ENCODE measurements around the gene HERC2. TPM values are rescaled to one million over a fixed set of nuclear protein-coding genes. Genes with fewer than 3 reads are reported as not detected.

HERC2 gene
- polyA plus RNA-seq, 2 donors = 19.4 to 28.2 TPM

- Histone ChIP-seq H3K9me3 (ENCODE audit: control insufficient read depth in 2 of 2, insufficient read depth in 1 of 2, low read depth in 1 of 2, low read length in 1 of 2) (no peaks in the 10 kb centered on the region), H3K36me3 (ENCODE audit: control insufficient read depth in 2 of 2, insufficient read depth in 2 of 2, low read length in 1 of 2) (peaks cover 2 to 6% of the 10 kb centered on the region in 2 donors), H3K4me1 (ENCODE audit: control insufficient read depth in 2 of 2, insufficient read depth in 2 of 2, low read length in 1 of 2) (no peaks in the 10 kb centered on the region), H3K4me3 (ENCODE audit: low read depth in 1 of 2, low read length in 2 of 2) (no peak overlapping the region), H3K27ac (ENCODE audit: low read depth in 2 of 2, low read length in 1 of 2) (no peak overlapping the region), H3K27me3 (ENCODE audit: control insufficient read depth in 1 of 2, insufficient read depth in 2 of 2, low read length in 2 of 2) (no peaks in the 10 kb centered on the region)
- 86 to 94% methylated on average over 1 of the region's 1 CpG for WGBS, 2 donors
Observed at GRCh38 chr15:28192772-28193171, 129.2 kb downstream of the HERC2 start.

GRCh38 chr15:28191832-28192231, 130.1 kb downstream of the HERC2 start:
- H3K27me3 ChIP-seq (ENCODE audit: control insufficient read depth in 1 of 2, insufficient read depth in 2 of 2, low read length in 2 of 2) = no peaks in the 10 kb centered on the region
- H3K36me3 ChIP-seq (ENCODE audit: control insufficient read depth in 2 of 2, insufficient read depth in 2 of 2, low read length in 1 of 2) = peaks cover 2 to 8% of the 10 kb centered on the region in 2 donors
- H3K4me1 ChIP-seq (ENCODE audit: control insufficient read depth in 2 of 2, insufficient read depth in 2 of 2, low read length in 1 of 2) = no peaks in the 10 kb centered on the region
- WGBS, 2 donors = 55 to 69% methylated on average over 15 of the region's 15 CpGs
- H3K9me3 ChIP-seq (ENCODE audit: control insufficient read depth in 2 of 2, insufficient read depth in 1 of 2, low read depth in 1 of 2, low read length in 1 of 2) = no peaks in the 10 kb centered on the region
- H3K27ac ChIP-seq (ENCODE audit: low read depth in 2 of 2, low read length in 1 of 2) = no peak overlapping the region
- no peak overlapping the region for H3K4me3 ChIP-seq (ENCODE audit: low read depth in 1 of 2, low read length in 2 of 2)

GRCh38 chr15:28190391-28191174, 131.4 kb downstream of the HERC2 start:
- peaks cover 2 to 12% of the 10 kb centered on the region in 2 donors for H3K36me3 ChIP-seq (ENCODE audit: control insufficient read depth in 2 of 2, insufficient read depth in 2 of 2, low read length in 1 of 2)
- 83 to 88% methylated on average over 7 of the region's 7 CpGs for WGBS, 2 donors

GRCh38 chr15:28185148-28185895, 136.7 kb downstream of the HERC2 start:
- 93 to 95% methylated on average over 9 of the region's 9 CpGs for WGBS, 2 donors
- peaks cover 0 to 11% of the 10 kb centered on the region in 2 donors for H3K36me3 ChIP-seq (ENCODE audit: control insufficient read depth in 2 of 2, insufficient read depth in 2 of 2, low read length in 1 of 2)
- H3K4me3 ChIP-seq (ENCODE audit: low read depth in 1 of 2, low read length in 2 of 2) = no peak overlapping the region
- no peaks in the 10 kb centered on the region for H3K27me3 ChIP-seq (ENCODE audit: control insufficient read depth in 1 of 2, insufficient read depth in 2 of 2, low read length in 2 of 2)
- no peak overlapping the region for H3K27ac ChIP-seq (ENCODE audit: low read depth in 2 of 2, low read length in 1 of 2)
- H3K9me3 ChIP-seq (ENCODE audit: control insufficient read depth in 2 of 2, insufficient read depth in 1 of 2, low read depth in 1 of 2, low read length in 1 of 2) = no peaks in the 10 kb centered on the region
- no peaks in the 10 kb centered on the region for H3K4me1 ChIP-seq (ENCODE audit: control insufficient read depth in 2 of 2, insufficient read depth in 2 of 2, low read length in 1 of 2)

More at GRCh38 chr15:28190391-28191174, 131.4 kb downstream of the HERC2 start:
- no peak overlapping the region for H3K4me3 ChIP-seq (ENCODE audit: low read depth in 1 of 2, low read length in 2 of 2)
- H3K4me1 ChIP-seq (ENCODE audit: control insufficient read depth in 2 of 2, insufficient read depth in 2 of 2, low read length in 1 of 2) = no peaks in the 10 kb centered on the region
- no peak overlapping the region for H3K27ac ChIP-seq (ENCODE audit: low read depth in 2 of 2, low read length in 1 of 2)
- no peaks in the 10 kb centered on the region for H3K9me3 ChIP-seq (ENCODE audit: control insufficient read depth in 2 of 2, insufficient read depth in 1 of 2, low read depth in 1 of 2, low read length in 1 of 2)
- no peaks in the 10 kb centered on the region for H3K27me3 ChIP-seq (ENCODE audit: control insufficient read depth in 1 of 2, insufficient read depth in 2 of 2, low read length in 2 of 2)

GRCh38 chr15:28184166-28184565, 137.8 kb downstream of the HERC2 start:
- Histone ChIP-seq H3K9me3 (ENCODE audit: control insufficient read depth in 2 of 2, insufficient read depth in 1 of 2, low read depth in 1 of 2, low read length in 1 of 2) (no peaks in the 10 kb centered on the region), H3K36me3 (ENCODE audit: control insufficient read depth in 2 of 2, insufficient read depth in 2 of 2, low read length in 1 of 2) (peaks cover 0 to 11% of the 10 kb centered on the region in 2 donors), H3K4me1 (ENCODE audit: control insufficient read depth in 2 of 2, insufficient read depth in 2 of 2, low read length in 1 of 2) (no peaks in the 10 kb centered on the region), H3K4me3 (ENCODE audit: low read depth in 1 of 2, low read length in 2 of 2) (no peak overlapping the region), H3K27ac (ENCODE audit: low read depth in 2 of 2, low read length in 1 of 2) (no peak overlapping the region), H3K27me3 (ENCODE audit: control insufficient read depth in 1 of 2, insufficient read depth in 2 of 2, low read length in 2 of 2) (no peaks in the 10 kb centered on the region)
- 85 to 87% methylated on average over 2 of the region's 2 CpGs for WGBS, 2 donors

- H3K36me3 ChIP-seq (ENCODE audit: control insufficient read depth in 2 of 2, insufficient read depth in 2 of 2, low read length in 1 of 2) = peaks cover 0 to 16% of the 10 kb centered on the region in 2 donors
- H3K4me1 ChIP-seq (ENCODE audit: control insufficient read depth in 2 of 2, insufficient read depth in 2 of 2, low read length in 1 of 2) = no peaks in the 10 kb centered on the region
- H3K4me3 ChIP-seq (ENCODE audit: low read depth in 1 of 2, low read length in 2 of 2) = no peak overlapping the region
- WGBS, 2 donors = 82 to 85% methylated on average over 8 of the region's 8 CpGs
- no peaks in the 10 kb centered on the region for H3K27me3 ChIP-seq (ENCODE audit: control insufficient read depth in 1 of 2, insufficient read depth in 2 of 2, low read length in 2 of 2)
- H3K27ac ChIP-seq (ENCODE audit: low read depth in 2 of 2, low read length in 1 of 2) = no peak overlapping the region
- H3K9me3 ChIP-seq (ENCODE audit: control insufficient read depth in 2 of 2, insufficient read depth in 1 of 2, low read depth in 1 of 2, low read length in 1 of 2) = no peaks in the 10 kb centered on the region
Observed at GRCh38 chr15:28182731-28183130, 139.2 kb downstream of the HERC2 start.

DNA sequence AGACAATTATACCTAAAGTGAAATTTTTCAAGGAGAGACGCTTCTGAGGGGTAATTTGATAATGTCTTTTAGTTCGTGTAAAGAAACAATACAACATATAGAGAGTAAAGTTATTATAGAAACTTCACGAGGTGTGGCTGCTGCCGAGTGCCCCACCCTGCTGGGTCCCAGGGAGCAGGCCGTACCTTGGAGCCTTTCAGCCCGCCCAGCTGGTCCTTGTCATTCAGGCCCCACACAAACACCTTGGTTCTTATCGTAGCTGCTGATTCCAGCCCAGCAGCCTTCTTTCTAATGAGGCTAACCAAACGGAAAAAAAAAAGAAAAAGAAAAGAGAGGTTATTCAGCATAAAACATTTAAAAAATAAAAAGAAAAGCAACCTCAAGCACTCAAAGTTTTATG, 139.8 kb downstream of the HERC2 start:
- peaks cover 0 to 15% of the 10 kb centered on the region in 2 donors for H3K36me3 ChIP-seq (ENCODE audit: control insufficient read depth in 2 of 2, insufficient read depth in 2 of 2, low read length in 1 of 2)
- H3K4me1 ChIP-seq (ENCODE audit: control insufficient read depth in 2 of 2, insufficient read depth in 2 of 2, low read length in 1 of 2) = no peaks in the 10 kb centered on the region
- H3K4me3 ChIP-seq (ENCODE audit: low read depth in 1 of 2, low read length in 2 of 2) = no peak overlapping the region
- no peaks in the 10 kb centered on the region for H3K9me3 ChIP-seq (ENCODE audit: control insufficient read depth in 2 of 2, insufficient read depth in 1 of 2, low read depth in 1 of 2, low read length in 1 of 2)
- H3K27ac ChIP-seq (ENCODE audit: low read depth in 2 of 2, low read length in 1 of 2) = no peak overlapping the region
- no peaks in the 10 kb centered on the region for H3K27me3 ChIP-seq (ENCODE audit: control insufficient read depth in 1 of 2, insufficient read depth in 2 of 2, low read length in 2 of 2)
- WGBS, 2 donors = 70 to 85% methylated on average over 8 of the region's 8 CpGs

DNA sequence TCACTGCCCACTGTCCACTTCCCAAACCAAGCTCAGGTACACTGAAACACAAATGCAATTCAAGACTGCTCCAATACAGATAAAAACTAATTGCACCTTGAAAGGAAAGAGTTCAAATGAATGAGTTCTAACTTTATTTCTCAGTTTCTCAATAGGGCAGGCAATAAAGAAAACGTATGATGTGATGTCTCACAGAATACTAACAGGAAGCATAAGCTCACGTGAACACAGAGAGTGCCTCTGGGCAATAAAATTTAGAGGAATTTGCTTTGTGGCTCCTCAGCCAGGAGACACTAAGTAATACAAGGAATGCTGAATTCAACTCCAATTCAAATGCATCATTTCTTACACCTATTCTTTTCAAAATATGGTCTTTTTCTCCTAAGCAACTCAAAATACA, 140.6 kb downstream of the HERC2 start:
- Histone ChIP-seq H3K4me3 (ENCODE audit: low read depth in 1 of 2, low read length in 2 of 2) (no peak overlapping the region), H3K9me3 (ENCODE audit: control insufficient read depth in 2 of 2, insufficient read depth in 1 of 2, low read depth in 1 of 2, low read length in 1 of 2) (no peaks in the 10 kb centered on the region), H3K27ac (ENCODE audit: low read depth in 2 of 2, low read length in 1 of 2) (no peak overlapping the region), H3K4me1 (ENCODE audit: control insufficient read depth in 2 of 2, insufficient read depth in 2 of 2, low read length in 1 of 2) (no peaks in the 10 kb centered on the region), H3K27me3 (ENCODE audit: control insufficient read depth in 1 of 2, insufficient read depth in 2 of 2, low read length in 2 of 2) (no peaks in the 10 kb centered on the region), H3K36me3 (ENCODE audit: control insufficient read depth in 2 of 2, insufficient read depth in 2 of 2, low read length in 1 of 2) (peaks cover 3 to 17% of the 10 kb centered on the region in 2 donors)
- WGBS, 2 donors = 67 to 76% methylated on average over 2 of the region's 2 CpGs

GRCh38 chr15:28179270-28179669, 142.7 kb downstream of the HERC2 start:
- Histone ChIP-seq H3K36me3 (ENCODE audit: control insufficient read depth in 2 of 2, insufficient read depth in 2 of 2, low read length in 1 of 2) (peaks cover 3 to 16% of the 10 kb centered on the region in 2 donors), H3K27ac (ENCODE audit: low read depth in 2 of 2, low read length in 1 of 2) (no peak overlapping the region), H3K9me3 (ENCODE audit: control insufficient read depth in 2 of 2, insufficient read depth in 1 of 2, low read depth in 1 of 2, low read length in 1 of 2) (no peaks in the 10 kb centered on the region), H3K27me3 (ENCODE audit: control insufficient read depth in 1 of 2, insufficient read depth in 2 of 2, low read length in 2 of 2) (no peaks in the 10 kb centered on the region), H3K4me1 (ENCODE audit: control insufficient read depth in 2 of 2, insufficient read depth in 2 of 2, low read length in 1 of 2) (no peaks in the 10 kb centered on the region), H3K4me3 (ENCODE audit: low read depth in 1 of 2, low read length in 2 of 2) (no peak overlapping the region)
- 91 to 92% methylated on average over 4 of the region's 4 CpGs for WGBS, 2 donors
